ENCODE data around the gene STARD7. TPM values are rescaled to one million over a fixed set of nuclear protein-coding genes. Genes with fewer than 3 reads are reported as not detected.

Gene STARD7
- polyA plus RNA-seq, 3 donors, result 33.3 to 53.4 (median 48.0) TPM

- H3K27ac ChIP-seq (ENCODE audit: low read depth, low read length), result no peak overlapping the region
- WGBS, 3 donors, result 85 to 92% (median 90%) methylated on average over 10 of the region's 10 CpGs
These were observed 52.4 kb downstream of the STARD7 start for GRCh38 chr2:96156011-96156820.

- H3K27ac ChIP-seq (ENCODE audit: low read depth, low read length), result no peak overlapping the region
- 86 to 90% (median 87%) methylated on average over 16 of the region's 16 CpGs for WGBS, 3 donors
These were observed 53.9 kb downstream of the STARD7 start for GRCh38 chr2:96154506-96155380.

GRCh38 chr2:96153991-96154431 lies 54.6 kb downstream of the STARD7 start:
- H3K27ac ChIP-seq (ENCODE audit: low read depth, low read length), result no peak overlapping the region
- 80 to 88% (median 87%) methylated on average over 4 to 7 of the region's 7 CpGs for WGBS, 3 donors

GRCh38 chr2:96153291-96153713 lies 55.3 kb downstream of the STARD7 start:
- 85 to 94% (median 89%) methylated on average over 7 of the region's 7 CpGs for WGBS, 3 donors
- H3K27ac ChIP-seq (ENCODE audit: low read depth, low read length), result no peak overlapping the region

- 73 to 84% (median 76%) methylated on average over 13 of the region's 13 CpGs for WGBS, 3 donors
- no peak overlapping the region for H3K27ac ChIP-seq (ENCODE audit: low read depth, low read length)
These were observed 56.1 kb downstream of the STARD7 start for GRCh38 chr2:96152304-96153161.

- 90 to 93% (median 90%) methylated on average over 9 of the region's 9 CpGs for WGBS, 3 donors
- H3K27ac ChIP-seq (ENCODE audit: low read depth, low read length), result no peak overlapping the region
These were observed 56.9 kb downstream of the STARD7 start for GRCh38 chr2:96151595-96152303.

GRCh38 chr2:96150791-96151594 lies 57.6 kb downstream of the STARD7 start:
- 88 to 94% (median 91%) methylated on average over 14 of the region's 14 CpGs for WGBS, 3 donors
- H3K27ac ChIP-seq (ENCODE audit: low read depth, low read length), result no peak overlapping the region

GRCh38 chr2:96150007-96150640 lies 58.5 kb downstream of the STARD7 start:
- no peak overlapping the region for H3K27ac ChIP-seq (ENCODE audit: low read depth, low read length)
- 84 to 93% (median 86%) methylated on average over 5 to 6 of the region's 6 CpGs for WGBS, 3 donors

GRCh38 chr2:96148410-96149217 lies 60.0 kb downstream of the STARD7 start:
- 32 to 55% (median 46%) methylated on average over 29 of the region's 29 CpGs for WGBS, 3 donors
- no peak overlapping the region for H3K27ac ChIP-seq (ENCODE audit: low read depth, low read length)

GRCh38 chr2:96147593-96148201 lies 60.9 kb downstream of the STARD7 start:
- WGBS, 3 donors, result 77 to 81% (median 79%) methylated on average over 9 of the region's 9 CpGs
- H3K27ac ChIP-seq (ENCODE audit: low read depth, low read length), result no peak overlapping the region

- 72 to 80% (median 77%) methylated on average over 9 of the region's 9 CpGs for WGBS, 3 donors
- no peak overlapping the region for H3K27ac ChIP-seq (ENCODE audit: low read depth, low read length)
These were observed 61.6 kb downstream of the STARD7 start for GRCh38 chr2:96146881-96147592.

GRCh38 chr2:96146153-96146880 lies 62.3 kb downstream of the STARD7 start:
- WGBS, 3 donors, result 37 to 74% (median 50%) methylated on average over 20 of the region's 20 CpGs
- H3K27ac ChIP-seq (ENCODE audit: low read depth, low read length), result no peak overlapping the region

GRCh38 chr2:96145848-96146152 lies 62.8 kb downstream of the STARD7 start:
- WGBS, 3 donors, result 22 to 49% (median 40%) methylated on average over 3 of the region's 3 CpGs
- no peak overlapping the region for H3K27ac ChIP-seq (ENCODE audit: low read depth, low read length)

- no peak within 1 kb of the TSS for H3K27ac ChIP-seq (ENCODE audit: low read depth, low read length)
- 2 to 3% (median 3%) methylated on average over 65 to 94 of the region's 94 CpGs for WGBS, 3 donors
These were observed 63.4 kb downstream of the STARD7 start, which contains the start of gene DUSP2 for GRCh38 chr2:96145036-96145847. Gene DUSP2 (minus strand): TSS chr2:96145440. CDS start chr2:96145354, 86 bp downstream.
